ENCODE data around the gene NCOA7.
"Not testable (repeated sequence)": the region's sequence is repeated elsewhere in the genome, so short reads cannot be mapped to it uniquely, and the experiment has no call there.

Gene NCOA7

DNA sequence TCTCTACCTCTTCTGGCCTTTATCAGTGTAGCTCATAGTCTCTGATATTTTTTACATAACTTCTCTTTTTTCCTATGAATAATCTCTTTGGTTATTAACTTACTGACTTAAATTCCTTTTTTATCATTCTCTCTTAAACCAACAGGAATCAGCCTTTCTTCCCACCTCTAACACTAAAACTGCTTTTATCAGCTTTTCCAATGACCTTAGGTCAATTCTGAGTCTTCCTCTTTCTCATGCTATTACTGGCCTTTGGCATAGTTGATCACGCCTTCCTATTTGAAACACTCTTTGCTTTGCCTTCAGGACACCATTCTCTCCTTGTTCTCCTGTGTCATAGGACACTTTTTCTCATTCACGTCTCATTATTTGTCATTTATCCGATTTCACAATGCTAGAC lies 157.7 kb downstream of the NCOA7 start:
- DNase-seq (ENCODE audit: low read depth in 2 of 2) = no peak

DNA sequence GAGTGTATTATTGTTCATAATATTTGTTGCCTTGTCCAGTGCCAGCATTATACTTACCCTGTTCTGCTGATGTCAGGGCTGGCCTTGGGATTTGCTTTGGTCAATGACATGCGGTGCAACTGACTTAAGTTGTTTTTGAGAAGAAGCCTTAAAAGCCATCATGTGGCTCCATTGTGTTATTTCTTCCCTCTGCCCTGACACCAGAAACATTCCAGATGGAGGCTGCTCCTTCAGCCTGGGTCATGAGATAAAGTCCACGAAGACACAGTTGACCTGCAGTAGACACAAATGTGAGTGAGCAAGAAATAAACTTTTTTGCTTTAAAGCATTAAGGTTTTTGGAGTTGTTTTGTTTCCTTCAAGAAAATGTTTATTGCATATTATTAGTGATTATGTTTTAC lies 158.3 kb downstream of the NCOA7 start:
- DNase-seq (ENCODE audit: low read depth in 2 of 2) = no peak

GRCh38 chr6:125950293-125950692 lies 159.5 kb downstream of the NCOA7 start:
- no peak for DNase-seq (ENCODE audit: low read depth in 2 of 2)

DNA sequence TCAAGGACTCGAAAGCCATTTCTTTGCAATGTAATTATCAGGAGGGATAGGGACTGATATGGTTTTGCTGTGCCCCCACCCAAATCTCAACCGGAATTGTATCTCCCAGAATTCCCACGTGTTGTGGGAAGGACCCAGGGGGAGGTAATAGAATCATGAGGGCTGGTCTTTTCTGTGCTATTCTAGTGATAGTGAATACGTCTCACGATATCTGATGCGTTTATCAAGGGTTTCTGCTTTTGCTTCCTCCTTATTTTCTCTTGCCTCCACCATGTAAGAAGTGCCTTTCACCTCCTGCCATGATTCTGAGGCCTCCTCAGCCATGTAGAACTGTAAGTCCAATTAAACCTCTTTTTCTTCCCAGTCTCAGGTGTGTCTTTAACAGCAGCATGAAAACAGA lies 160.0 kb downstream of the NCOA7 start:
- not testable (repeated sequence) for DNase-seq (ENCODE audit: low read depth in 2 of 2)

- DNase-seq (ENCODE audit: low read depth in 2 of 2) = no peak
These were observed 160.6 kb downstream of the NCOA7 start for GRCh38 chr6:125951323-125951722.

DNA sequence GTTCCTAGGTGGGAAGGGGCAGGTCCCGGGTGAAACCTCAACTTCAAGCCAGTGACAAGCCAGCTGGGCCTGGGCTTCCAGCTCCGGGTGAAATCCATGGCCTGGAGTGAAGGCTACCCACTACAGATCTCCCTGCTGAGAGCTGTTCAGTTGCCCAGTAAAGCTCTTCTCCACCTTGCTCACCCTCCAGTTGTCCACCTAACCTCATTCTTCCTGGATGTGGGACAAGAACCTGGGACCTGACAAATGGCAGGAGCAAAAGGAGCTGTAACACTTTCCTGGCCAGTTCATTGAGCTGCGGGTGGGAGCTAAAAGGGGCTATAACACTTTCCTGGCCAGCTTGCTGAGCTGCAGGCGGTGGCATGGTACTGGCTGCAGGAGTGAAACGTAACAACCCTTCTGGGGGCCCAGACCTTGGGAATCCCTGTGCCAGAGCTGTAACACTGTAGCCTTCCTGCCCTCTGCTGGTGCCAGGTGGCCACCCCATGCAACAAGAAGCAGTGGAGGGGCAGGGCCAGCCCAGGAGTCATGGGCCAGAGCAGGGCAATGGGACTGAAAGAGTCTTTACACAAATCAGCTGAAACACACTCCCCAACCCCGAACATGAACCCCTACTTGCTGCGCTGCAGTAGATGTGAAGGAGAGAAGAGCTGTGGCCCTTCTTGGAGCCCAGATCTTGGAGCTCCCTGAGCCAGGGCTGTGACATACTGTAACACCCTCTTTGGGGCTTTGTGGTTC lies 162.2 kb downstream of the NCOA7 start:
- DNase-seq (ENCODE audit: low read depth in 2 of 2) = no peak

DNA sequence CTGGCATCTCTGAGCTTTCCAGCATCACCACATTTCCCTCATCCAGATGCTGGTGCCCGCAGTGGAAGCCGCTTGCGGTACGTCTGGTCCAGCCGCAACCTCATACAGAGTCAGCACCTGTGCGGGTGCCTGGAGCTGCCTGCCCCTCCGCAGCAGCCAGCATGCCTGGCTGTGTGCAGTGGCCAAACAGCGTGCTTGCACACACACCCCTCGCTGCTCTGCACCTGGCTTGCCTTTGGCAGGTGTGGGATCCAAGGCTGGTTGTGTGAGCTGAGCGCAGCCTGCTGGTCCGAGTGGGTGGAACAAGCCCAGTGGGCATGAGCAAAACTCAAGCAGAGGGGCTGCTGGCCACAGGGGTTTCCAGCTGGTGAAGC lies 162.7 kb downstream of the NCOA7 start:
- no peak for DNase-seq (ENCODE audit: low read depth in 2 of 2)

GRCh38 chr6:125954735-125955339 lies 164.1 kb downstream of the NCOA7 start:
- DNase-seq (ENCODE audit: low read depth in 2 of 2) = no peak

- no peak for DNase-seq (ENCODE audit: low read depth in 2 of 2)
These were observed 165.2 kb downstream of the NCOA7 start for GRCh38 chr6:125955973-125956372.

DNA sequence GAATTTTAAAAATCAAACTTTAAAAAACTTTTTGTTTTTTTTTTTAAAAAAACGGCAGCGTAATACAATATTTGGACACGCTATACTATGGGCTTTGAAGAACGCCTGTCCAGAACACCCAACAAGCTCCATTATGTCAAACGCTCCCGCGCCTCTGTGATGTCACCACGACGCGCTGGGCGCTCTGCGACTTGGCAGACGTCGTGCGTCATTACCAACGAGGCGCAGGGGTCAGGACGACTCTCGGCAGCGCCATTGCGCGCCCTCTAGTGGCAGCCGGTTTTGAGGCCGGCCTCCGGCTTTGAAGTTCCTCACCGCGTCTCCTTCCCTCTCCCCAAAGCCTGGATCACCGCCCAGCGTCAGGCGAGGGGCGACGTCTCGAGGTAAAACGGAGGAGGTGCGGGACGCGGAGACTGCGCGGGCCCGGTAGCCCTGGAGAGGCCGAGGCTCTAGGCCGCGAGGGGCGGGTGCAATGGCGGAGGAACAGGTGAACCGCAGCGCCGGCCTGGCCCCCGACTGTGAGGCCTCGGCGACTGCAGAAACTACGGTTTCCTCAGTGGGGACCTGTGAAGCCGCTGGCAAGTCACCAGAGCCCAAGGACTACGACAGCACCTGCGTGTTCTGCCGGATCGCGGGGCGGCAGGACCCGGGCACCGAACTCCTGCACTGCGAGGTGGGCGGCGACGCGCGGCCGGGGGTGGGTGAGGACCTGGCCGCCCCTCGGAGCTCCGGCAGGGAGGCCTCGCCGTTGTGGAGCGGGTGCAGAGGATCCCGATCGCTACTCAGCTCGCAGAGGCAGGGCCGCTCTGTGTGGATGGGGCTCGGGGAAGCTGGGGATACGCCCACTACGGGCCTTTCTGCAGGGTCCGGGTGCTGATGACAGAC lies 166.0 kb downstream of the NCOA7 start, which contains the start of gene HINT3:
TSS of gene HINT3 (plus strand) at position 265 of the 885 bp plus-strand sequence. CDS start at position 473, 208 bp downstream.
- DNase-seq (ENCODE audit: low read depth in 2 of 2) = peak; percentile 90 to 91

- DNase-seq (ENCODE audit: low read depth in 2 of 2) = no peak
These were observed 166.6 kb downstream of the NCOA7 start for GRCh38 chr6:125957391-125957693.

DNA sequence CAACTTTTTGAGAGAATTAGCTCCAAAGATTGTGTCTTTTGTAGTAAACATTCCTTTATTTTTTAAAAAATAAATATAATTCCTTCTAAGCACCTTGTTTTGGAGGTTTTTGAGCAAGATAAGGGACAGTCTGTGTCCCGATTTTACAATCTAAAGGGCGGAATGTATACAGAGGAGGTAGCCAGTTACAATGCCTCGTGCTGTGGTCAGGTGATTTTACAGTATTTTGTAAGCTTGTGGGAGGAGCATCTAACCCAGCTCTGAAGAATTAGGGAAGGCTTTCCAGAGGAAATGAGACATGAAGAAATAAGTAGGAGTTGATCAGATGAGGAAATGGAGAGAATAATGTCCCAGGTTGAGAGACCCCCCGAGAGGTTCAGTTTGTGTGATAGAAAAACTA lies 167.1 kb downstream of the NCOA7 start:
- DNase-seq (ENCODE audit: low read depth in 2 of 2) = no peak

- DNase-seq (ENCODE audit: low read depth in 2 of 2) = no peak
These were observed 168.3 kb downstream of the NCOA7 start for GRCh38 chr6:125959041-125959440.

- no peak for DNase-seq (ENCODE audit: low read depth in 2 of 2)
These were observed 170.4 kb downstream of the NCOA7 start for GRCh38 chr6:125961117-125961516.

DNA sequence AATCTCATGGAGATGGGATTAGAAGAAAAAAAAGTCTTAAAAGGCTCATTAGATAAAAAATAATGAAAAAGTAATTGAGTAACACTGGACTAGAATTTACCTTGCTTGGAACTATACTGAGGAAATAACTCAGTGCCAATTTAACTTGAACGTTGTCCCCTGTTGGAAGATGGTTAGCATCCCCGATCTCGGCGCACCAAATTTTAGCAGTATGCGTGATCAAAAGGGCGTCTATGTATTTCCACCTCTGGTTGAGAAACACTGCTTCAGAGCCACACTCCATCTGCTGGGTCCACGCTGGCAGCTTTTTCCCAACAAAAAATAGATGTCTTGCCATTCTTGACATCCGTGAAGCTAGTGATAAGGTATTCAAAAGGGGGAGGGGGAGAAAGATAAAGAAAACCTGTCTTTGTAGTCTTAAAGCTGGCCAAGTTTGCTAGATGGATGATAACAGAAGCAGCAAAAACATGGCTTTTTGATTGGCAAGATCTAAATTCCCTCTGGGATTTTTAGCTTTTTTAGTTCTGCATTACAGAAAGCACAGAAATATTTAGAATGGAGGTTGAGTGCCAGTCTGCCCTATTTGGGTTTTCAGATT lies 172.2 kb downstream of the NCOA7 start:
- no peak for DNase-seq (ENCODE audit: low read depth in 2 of 2)

- DNase-seq (ENCODE audit: low read depth in 2 of 2) = no peak
These were observed 173.1 kb downstream of the NCOA7 start for GRCh38 chr6:125963817-125964216.

DNA sequence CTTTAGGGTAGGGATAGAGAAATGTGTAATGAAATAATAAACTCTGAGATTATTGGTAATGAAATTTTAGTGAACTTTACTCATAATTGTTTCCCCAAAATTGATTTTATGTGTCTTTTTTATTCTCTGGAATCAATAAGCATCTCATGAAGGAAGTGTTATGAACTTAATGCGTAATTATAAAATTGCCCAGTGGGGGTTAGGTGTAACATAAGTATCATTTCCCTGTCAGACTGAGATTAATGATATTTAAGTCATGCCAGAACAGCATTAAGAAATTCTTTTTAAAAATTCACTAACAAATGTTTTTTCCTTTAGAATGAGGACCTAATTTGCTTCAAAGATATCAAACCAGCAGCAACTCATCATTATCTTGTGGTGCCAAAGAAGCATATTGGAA lies 175.8 kb downstream of the NCOA7 start:
- no peak for DNase-seq (ENCODE audit: low read depth in 2 of 2)

DNA sequence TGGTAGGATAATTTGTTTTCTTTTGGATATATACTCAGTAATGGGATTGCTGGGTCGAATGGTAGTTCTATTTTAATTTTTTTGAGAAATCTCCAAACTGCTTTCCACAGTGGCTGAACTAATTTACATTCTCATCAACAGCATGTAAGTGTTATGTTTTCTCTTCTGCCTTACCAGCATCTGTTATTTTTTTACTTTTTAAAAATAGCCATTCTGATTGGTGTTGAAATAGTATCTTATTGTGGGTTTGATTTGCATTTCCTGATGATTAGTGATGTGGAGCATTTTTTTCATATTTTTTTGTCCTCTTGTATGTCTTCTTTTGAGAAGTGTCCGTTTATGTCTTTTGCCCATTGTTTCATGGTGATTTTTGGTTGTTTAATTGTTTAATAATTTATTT lies 177.7 kb downstream of the NCOA7 start:
- no peak for DNase-seq (ENCODE audit: low read depth in 2 of 2)

GRCh38 chr6:125970760-125971159 lies 180.0 kb downstream of the NCOA7 start:
- no peak for DNase-seq (ENCODE audit: low read depth in 2 of 2)

GRCh38 chr6:125972478-125972877 lies 181.7 kb downstream of the NCOA7 start:
- not testable (repeated sequence) for DNase-seq (ENCODE audit: low read depth in 2 of 2)

DNA sequence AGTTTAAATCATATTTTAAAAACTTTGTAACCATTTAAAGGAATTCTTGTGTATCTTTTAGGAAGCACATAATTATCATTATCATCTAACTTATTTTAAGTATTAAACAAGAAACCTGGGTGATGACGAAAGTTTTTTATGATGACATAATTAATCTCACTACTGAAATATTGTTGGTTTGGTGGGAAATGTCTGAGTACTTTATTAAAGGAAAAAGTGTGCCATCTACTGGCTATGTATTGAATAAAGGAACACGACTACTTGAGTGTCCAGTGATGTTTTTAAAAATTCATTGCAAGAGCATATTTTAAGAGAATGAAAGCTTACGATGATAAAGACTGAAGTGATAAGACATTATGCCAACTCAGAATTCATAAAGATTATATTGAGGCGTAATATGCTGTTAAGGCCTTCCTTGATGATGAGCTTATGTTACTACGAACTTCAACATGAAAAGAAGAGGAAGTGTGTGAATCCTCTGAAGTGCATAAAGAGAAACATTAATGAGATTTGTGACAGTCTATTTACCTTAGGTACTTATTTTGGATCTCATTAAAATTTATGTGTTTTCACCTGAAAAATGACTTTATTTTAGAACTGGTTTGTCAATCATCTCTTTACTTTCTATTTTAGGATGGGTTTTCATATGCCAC lies 183.6 kb downstream of the NCOA7 start:
- DNase-seq (ENCODE audit: low read depth in 2 of 2) = peak; percentile 34 to 47

DNA sequence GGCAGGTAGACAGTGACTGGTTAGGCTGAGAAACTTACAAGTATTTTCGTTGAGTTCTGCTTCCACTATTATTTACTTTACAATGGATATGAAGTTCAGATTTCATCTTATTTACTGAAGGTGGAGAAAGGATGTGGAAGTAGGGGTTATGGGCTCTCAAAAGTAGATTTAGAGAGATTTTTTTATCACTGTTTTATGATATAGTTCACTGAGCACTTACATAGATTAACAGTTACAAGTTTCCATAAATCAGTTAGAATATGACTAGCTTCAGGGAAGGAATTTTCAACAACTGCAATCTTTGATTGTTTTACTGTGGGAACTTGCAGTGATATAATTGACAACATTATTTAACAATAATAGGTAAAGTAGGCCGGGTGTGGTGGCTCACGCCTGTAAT lies 188.3 kb downstream of the NCOA7 start:
- no peak for DNase-seq (ENCODE audit: low read depth in 2 of 2)

Data from fibroblast of skin of left quadriceps (primary cell).